DLD1 (cell line): ENCODE results near the gene LMO7.
"Not testable (repeated sequence)": the region's sequence is repeated elsewhere in the genome, so short reads cannot be mapped to it uniquely, and the experiment has no call there.

Experiments
- in situ Hi-C: cut with HindIII; loops from 2 replicates; pipeline ENCODE4 v1.10.0; 2017; ENCODE audit warnings: low sequenced_read_pairs

LMO7 gene

GRCh38 chr13:75695908-75696307, 59.8 kb downstream of the LMO7 start:
- in situ Hi-C loops: not testable (repeated sequence)

- in situ Hi-C loops: no loop called here
Observed at GRCh38 chr13:75699062-75699461, 62.9 kb downstream of the LMO7 start.

GRCh38 chr13:75699717-75700116, 63.6 kb downstream of the LMO7 start:
- in situ Hi-C loops: not testable (repeated sequence)

- in situ Hi-C loops: no loop called here
Observed at GRCh38 chr13:75700552-75700951, 64.4 kb downstream of the LMO7 start.

- in situ Hi-C loops: no loop called here
Observed at GRCh38 chr13:75702476-75702875, 66.3 kb downstream of the LMO7 start.

- in situ Hi-C loops: no loop called here
Observed at GRCh38 chr13:75703769-75704168, 67.6 kb downstream of the LMO7 start.

GRCh38 chr13:75704194-75704926, 68.2 kb downstream of the LMO7 start:
- in situ Hi-C loops: no loop called here

- in situ Hi-C loops: no loop called here
Observed at GRCh38 chr13:75704927-75705288, 68.8 kb downstream of the LMO7 start.

- in situ Hi-C loops: no loop called here
Observed at GRCh38 chr13:75705395-75705794, 69.3 kb downstream of the LMO7 start.

GRCh38 chr13:75705908-75706307, 69.8 kb downstream of the LMO7 start:
- in situ Hi-C loops: no loop called here

GRCh38 chr13:75713852-75714251, 77.7 kb downstream of the LMO7 start:
- in situ Hi-C loops: no loop called here

- in situ Hi-C loops: no loop called here
Observed at GRCh38 chr13:75715601-75716523, 79.7 kb downstream of the LMO7 start.

GRCh38 chr13:75717525-75717924, 81.4 kb downstream of the LMO7 start:
- in situ Hi-C loops: no loop called here

GRCh38 chr13:75721307-75721706, 85.2 kb downstream of the LMO7 start:
- in situ Hi-C loops: no loop called here

GRCh38 chr13:75723901-75724300, 87.8 kb downstream of the LMO7 start:
- in situ Hi-C loops: no loop called here

GRCh38 chr13:75724752-75725517, 88.8 kb downstream of the LMO7 start:
- in situ Hi-C loops: no loop called here

- in situ Hi-C loops: no loop called here
Observed at GRCh38 chr13:75725736-75726135, 89.6 kb downstream of the LMO7 start.

- in situ Hi-C loops: no loop called here
Observed at GRCh38 chr13:75726306-75726705, 90.2 kb downstream of the LMO7 start.

- in situ Hi-C loops: not testable (repeated sequence)
Observed at GRCh38 chr13:75733113-75733512, 97.0 kb downstream of the LMO7 start.

GRCh38 chr13:75736173-75736572, 100.0 kb downstream of the LMO7 start:
- in situ Hi-C loops: no loop called here

GRCh38 chr13:75738841-75739240, 102.7 kb downstream of the LMO7 start:
- in situ Hi-C loops: no loop called here
